ENCODE results near the gene ARHGAP33. TPM values are rescaled to one million over a fixed set of nuclear protein-coding genes. Genes with fewer than 3 reads are reported as not detected.

ARHGAP33 gene
- polyA plus RNA-seq, 1 donor (not counting 4 experiments of a cell fraction or from before 2014, with no cell fraction given), result 0.49 TPM

DNA sequence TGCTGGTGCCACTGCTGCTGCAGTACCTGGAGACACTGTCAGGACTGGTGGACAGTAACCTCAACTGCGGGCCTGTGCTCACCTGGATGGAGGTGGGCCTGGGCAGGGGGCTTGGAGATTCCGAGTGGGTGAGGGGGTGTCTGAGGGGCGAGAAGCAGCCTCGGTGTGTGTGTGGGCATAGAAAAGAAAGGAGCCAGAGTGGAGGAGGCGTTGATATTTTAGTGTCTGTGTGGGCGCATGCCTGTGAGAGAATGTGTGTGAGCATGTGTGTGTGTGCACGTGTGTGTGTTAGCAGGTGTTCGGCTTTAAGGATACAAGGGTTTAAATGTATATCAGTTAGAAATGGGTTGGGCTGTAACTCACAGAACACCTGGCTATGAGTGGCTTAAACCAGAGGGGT, 3.7 kb downstream of the ARHGAP33 start:
- Histone ChIP-seq H3K4me3 (ENCODE audit: control insufficient read depth in 2 of 3, extremely low read depth in 1 of 3, insufficient read depth in 2 of 3, low read depth in 1 of 3, low read length in 3 of 3) (no peak overlapping the region), H3K79me2 (ENCODE audit: control insufficient read depth, insufficient read depth, low read length) (no peaks in the 10 kb centered on the region), H3K4me1 (ENCODE audit: control insufficient read depth, extremely low read depth, insufficient read depth, low read length) (peaks cover 4% of the 10 kb centered on the region), H3K4me2 (ENCODE audit: control insufficient read depth, extremely low read depth, insufficient read depth, low read depth, low read length) (no peak overlapping the region), H3K9me1 (ENCODE audit: control insufficient read depth, extremely low read depth, insufficient read depth, low read length) (no peaks in the 10 kb centered on the region), H3K36me3 (ENCODE audit: control insufficient read depth in 2 of 2, extremely low read depth in 1 of 2, insufficient read depth in 2 of 2, low read length in 2 of 2) (no peaks in the 10 kb centered on the region), H4K20me1 (ENCODE audit: control insufficient read depth, extremely low read depth, insufficient read depth, low read length) (no peaks in the 10 kb centered on the region), H3K27me3 (ENCODE audit: control insufficient read depth, extremely low read depth, insufficient read depth, low read length) (no peaks in the 10 kb centered on the region), H3K27ac (ENCODE audit: control insufficient read depth, insufficient read depth, low read length) (no peak overlapping the region), H2AFZ (ENCODE audit: control insufficient read depth, low read length) (no peak overlapping the region), H3K9me3 (ENCODE audit: control insufficient read depth, low read depth, low read length) (no peaks in the 10 kb centered on the region), H3K9ac (ENCODE audit: control insufficient read depth, extremely low read depth, insufficient read depth, low read length) (no peak overlapping the region)
- dilution Hi-C loops (cut with MboI; ENCODE audit: extremely low pct_ligation_motif_present, low sequenced_read_pairs), result no loop called here
- no peak for DNase-seq (ENCODE audit: low read depth, low spot score)
- TF ChIP-seq EZH2 (IDR thresholded peaks at IDR 0.05; ENCODE audit: low read length), result no peak
- TF ChIP-seq CTCF (optimal IDR thresholded peaks at IDR 0.05 in 1 of 3, IDR thresholded peaks at IDR 0.05 in 1 of 3, conservative IDR thresholded peaks at IDR 0.05 in 1 of 3; ENCODE audit: extremely low read depth in 1 of 3, insufficient read depth in 2 of 3, low read length in 3 of 3), result no peak
- no peak for FAIRE-seq

GRCh38 chr19:35780058-35780457, 4.7 kb downstream of the ARHGAP33 start:
- Histone ChIP-seq H3K9ac (ENCODE audit: control insufficient read depth, extremely low read depth, insufficient read depth, low read length) (no peak overlapping the region), H4K20me1 (ENCODE audit: control insufficient read depth, extremely low read depth, insufficient read depth, low read length) (no peaks in the 10 kb centered on the region), H3K36me3 (ENCODE audit: control insufficient read depth in 2 of 2, extremely low read depth in 1 of 2, insufficient read depth in 2 of 2, low read length in 2 of 2) (no peaks in the 10 kb centered on the region), H2AFZ (ENCODE audit: control insufficient read depth, low read length) (no peak overlapping the region), H3K9me1 (ENCODE audit: control insufficient read depth, extremely low read depth, insufficient read depth, low read length) (no peaks in the 10 kb centered on the region), H3K79me2 (ENCODE audit: control insufficient read depth, insufficient read depth, low read length) (no peaks in the 10 kb centered on the region), H3K27ac (ENCODE audit: control insufficient read depth, insufficient read depth, low read length) (no peak overlapping the region), H3K4me3 (ENCODE audit: control insufficient read depth in 2 of 3, extremely low read depth in 1 of 3, insufficient read depth in 2 of 3, low read depth in 1 of 3, low read length in 3 of 3) (no peak overlapping the region), H3K9me3 (ENCODE audit: control insufficient read depth, low read depth, low read length) (no peaks in the 10 kb centered on the region), H3K4me2 (ENCODE audit: control insufficient read depth, extremely low read depth, insufficient read depth, low read depth, low read length) (no peak overlapping the region), H3K27me3 (ENCODE audit: control insufficient read depth, extremely low read depth, insufficient read depth, low read length) (no peaks in the 10 kb centered on the region), H3K4me1 (ENCODE audit: control insufficient read depth, extremely low read depth, insufficient read depth, low read length) (peaks cover under 1% of the 10 kb centered on the region)
- dilution Hi-C loops (cut with MboI; ENCODE audit: extremely low pct_ligation_motif_present, low sequenced_read_pairs), result no loop called here
- DNase-seq (ENCODE audit: low read depth, low spot score) (no peak), FAIRE-seq (no peak)
- no peak for TF ChIP-seq CTCF (optimal IDR thresholded peaks at IDR 0.05 in 1 of 3, IDR thresholded peaks at IDR 0.05 in 1 of 3, conservative IDR thresholded peaks at IDR 0.05 in 1 of 3; ENCODE audit: extremely low read depth in 1 of 3, insufficient read depth in 2 of 3, low read length in 3 of 3)
- no peak for TF ChIP-seq EZH2 (IDR thresholded peaks at IDR 0.05; ENCODE audit: low read length)
